Ascending aorta (tissue), 2 donors: ENCODE results near the gene FARS2. TPM values are rescaled to one million over a fixed set of nuclear protein-coding genes. Genes with fewer than 3 reads are reported as not detected.

Experiments used
- DNase-seq, 2 donors: peaks; one replicate each; pipeline ENCODE4 v3.0.0-alpha.2; 2019; ENCODE audit warnings: low spot score in 2 of 2
- H3K27ac ChIP-seq, 2 donors: fragments of 200-600 bp; sonication (generic); one replicate each; pipeline ENCODE4 v1.5.1; 2016 to 2017; ENCODE audit warnings: mild to moderate bottlenecking in 1 of 2
- H3K27me3 ChIP-seq: fragments of 200-600 bp; sonication (generic); one replicate; pipeline ENCODE4 v1.5.1; 2017
- H3K36me3 ChIP-seq, 2 donors: fragments of 200-600 bp; sonication (generic); one replicate each; pipeline ENCODE4 v1.5.1; 2016
- H3K4me1 ChIP-seq, 2 donors: fragments of 200-600 bp; sonication (generic); one replicate each; pipeline ENCODE4 v1.5.1; 2016 to 2017; ENCODE audit warnings: mild to moderate bottlenecking in 1 of 2
- H3K4me3 ChIP-seq, 2 donors: fragments of 200-600 bp; sonication (generic); one replicate each; pipeline ENCODE4 v1.5.1; 2016 to 2017; ENCODE audit warnings: mild to moderate bottlenecking in 1 of 2
- H3K9me3 ChIP-seq, 2 donors: fragments of 200-600 bp; sonication (generic); one replicate each; pipeline ENCODE4 v1.5.1; 2016
- CTCF ChIP-seq, 3 experiments: fragments of 200-600 bp in 2 of 3; fragments of 450-650 bp in 1 of 3; sonication (generic) in 2 of 3; IDR thresholded peaks; one replicate each; pipeline ENCODE4 v1.5.1; 2016 to 2019; ENCODE audit warnings: antibody characterized with exemption in 3 of 3, mild to moderate bottlenecking in 1 of 3, moderate library complexity in 1 of 3
- intact Hi-C: fragments of 100-400 bp; cut with DNase I; formaldehyde crosslinking; loops from one replicate; pipeline ENCODE4 v1.15.1; 2023
- total RNA-seq: library from RNA; depleted of rRNA; stranded (reverse); fragments of >200 nt; gene quantifications from one replicate; pipeline ENCODE4 v1.1.0, GENCODE V29; 2016

The FARS2 gene
- total RNA-seq, 1 donor from 2014 or later, result 17.6 TPM

- no peak for TF ChIP-seq CTCF (IDR thresholded peaks at IDR 0.05)
- Histone ChIP-seq H3K4me1 (no peaks in the 10 kb centered on the region), H3K4me3 (no peak overlapping the region), H3K9me3 (no peaks in the 10 kb centered on the region), H3K27me3 (no peaks in the 10 kb centered on the region), H3K36me3 (no peaks in the 10 kb centered on the region), H3K27ac (no peak overlapping the region)
- intact Hi-C loops, result no loop called here
- no peak for DNase-seq
These were observed 164.0 kb downstream of the FARS2 start for GRCh38 chr6:5425267-5425666.

- no peaks in the 10 kb centered on the region for H3K9me3 ChIP-seq
- intact Hi-C loops, result no loop called here
These were observed 164.5 kb downstream of the FARS2 start for GRCh38 chr6:5425797-5426196.

GRCh38 chr6:5427586-5427985 lies 166.3 kb downstream of the FARS2 start:
- intact Hi-C loops, result no loop called here
- H3K27me3 ChIP-seq, result no peaks in the 10 kb centered on the region
- H3K4me1 ChIP-seq, result no peaks in the 10 kb centered on the region
- DNase-seq, result no peak
- H3K9me3 ChIP-seq, result no peaks in the 10 kb centered on the region
- TF ChIP-seq CTCF (IDR thresholded peaks at IDR 0.05), result no peak
- no peak overlapping the region for H3K27ac ChIP-seq
- H3K4me3 ChIP-seq, result no peak overlapping the region
- H3K36me3 ChIP-seq, result no peaks in the 10 kb centered on the region

More at GRCh38 chr6:5425797-5426196, 164.5 kb downstream of the FARS2 start:
- Histone ChIP-seq H3K27me3 (no peaks in the 10 kb centered on the region), H3K4me1 (no peaks in the 10 kb centered on the region), H3K4me3 (no peak overlapping the region), H3K36me3 (no peaks in the 10 kb centered on the region), H3K27ac (no peak overlapping the region)
- DNase-seq, result no peak
- no peak for TF ChIP-seq CTCF (IDR thresholded peaks at IDR 0.05)

GRCh38 chr6:5433324-5433723 lies 172.0 kb downstream of the FARS2 start:
- no peak for TF ChIP-seq CTCF (IDR thresholded peaks at IDR 0.05)
- Histone ChIP-seq H3K36me3 (no peaks in the 10 kb centered on the region), H3K27ac (no peak overlapping the region), H3K27me3 (no peaks in the 10 kb centered on the region), H3K4me1 (no peaks in the 10 kb centered on the region), H3K9me3 (no peaks in the 10 kb centered on the region), H3K4me3 (no peak overlapping the region)
- DNase-seq, result no peak
- intact Hi-C loops, result no loop called here

GRCh38 chr6:5435449-5435848 lies 174.1 kb downstream of the FARS2 start:
- no peaks in the 10 kb centered on the region for H3K9me3 ChIP-seq
- H3K36me3 ChIP-seq, result no peaks in the 10 kb centered on the region
- intact Hi-C loops, result no loop called here
- H3K4me1 ChIP-seq, result no peaks in the 10 kb centered on the region
- H3K27ac ChIP-seq, result no peak overlapping the region
- TF ChIP-seq CTCF (IDR thresholded peaks at IDR 0.05), result no peak
- peak in 1 of 2 donors; percentile 65 for DNase-seq
- H3K27me3 ChIP-seq, result no peaks in the 10 kb centered on the region
- H3K4me3 ChIP-seq, result no peak overlapping the region

GRCh38 chr6:5438922-5439584 lies 177.7 kb downstream of the FARS2 start:
- H3K4me1 ChIP-seq, result no peaks in the 10 kb centered on the region
- DNase-seq, result no peak
- no peaks in the 10 kb centered on the region for H3K9me3 ChIP-seq
- H3K4me3 ChIP-seq, result no peak overlapping the region
- no peaks in the 10 kb centered on the region for H3K27me3 ChIP-seq
- intact Hi-C loops, result no loop called here
- no peaks in the 10 kb centered on the region for H3K36me3 ChIP-seq
- H3K27ac ChIP-seq, result no peak overlapping the region
- TF ChIP-seq CTCF (IDR thresholded peaks at IDR 0.05), result no peak
